T-helper 22 cell (primary cell): Measurements from ENCODE around the gene XIRP1.

Experiments
- DNase-seq: peaks from one replicate; pipeline ENCODE4 v3.0.0-alpha.2; 2020; ENCODE audit warnings: low read depth

The XIRP1 gene

DNA sequence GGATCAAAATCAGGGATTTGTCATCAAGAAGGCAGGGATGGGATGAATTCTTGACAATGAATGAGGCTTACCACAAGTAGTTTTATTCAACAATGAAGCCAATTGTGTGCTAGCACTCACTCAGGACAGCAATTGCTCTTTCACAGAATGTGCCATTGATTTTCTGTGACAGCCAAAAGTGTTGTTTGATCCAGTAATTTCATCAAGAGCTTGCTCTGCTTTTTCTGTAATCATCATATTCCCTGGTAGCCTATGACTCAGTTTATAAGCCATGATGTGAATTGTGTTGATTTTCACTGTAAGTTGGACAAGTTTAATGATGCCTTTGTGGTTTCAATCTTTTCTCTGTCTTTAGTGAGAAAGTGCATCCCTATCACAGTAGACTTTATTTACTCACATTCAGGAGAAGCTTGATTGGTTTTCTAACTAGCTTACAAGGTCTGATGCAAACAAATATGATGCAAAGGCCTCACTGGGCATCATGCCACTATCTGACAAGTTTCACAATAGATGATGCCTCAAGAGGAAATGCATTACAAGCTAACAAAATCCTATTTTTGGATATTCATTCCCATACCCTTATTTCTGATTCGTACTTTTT is 25.4 kb downstream of the XIRP1 start:
- no peak for DNase-seq

DNA sequence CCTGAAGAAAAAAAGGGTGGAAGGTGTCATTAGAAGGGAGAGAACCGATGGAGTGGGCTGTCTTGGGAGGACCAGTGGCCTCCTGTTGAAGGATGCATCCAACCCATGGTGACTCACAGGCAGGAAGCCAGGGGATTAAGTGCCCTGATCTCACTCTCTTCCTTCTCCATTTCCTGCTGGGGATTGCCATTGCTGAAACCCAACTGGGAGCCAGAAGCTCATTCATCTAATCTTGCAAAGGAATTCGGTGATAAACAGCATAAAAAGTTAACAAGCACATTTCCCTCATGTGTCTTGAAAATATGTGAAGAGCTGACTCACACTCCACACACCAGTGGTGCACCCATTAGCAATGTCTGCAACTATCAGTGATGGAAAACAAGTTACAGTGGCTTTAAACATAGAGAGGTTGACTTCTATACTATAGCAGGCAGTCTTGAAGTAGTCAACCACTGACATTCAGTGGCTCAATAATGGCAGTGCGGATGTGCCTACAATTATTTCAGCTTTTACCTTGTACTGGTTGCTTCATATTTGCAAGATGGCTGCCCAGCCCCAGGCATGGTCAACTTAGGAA is 26.2 kb downstream of the XIRP1 start:
- no peak for DNase-seq

- no peak for DNase-seq
Observed at GRCh38 chr3:39165518-39165917, 26.9 kb downstream of the XIRP1 start.

DNA sequence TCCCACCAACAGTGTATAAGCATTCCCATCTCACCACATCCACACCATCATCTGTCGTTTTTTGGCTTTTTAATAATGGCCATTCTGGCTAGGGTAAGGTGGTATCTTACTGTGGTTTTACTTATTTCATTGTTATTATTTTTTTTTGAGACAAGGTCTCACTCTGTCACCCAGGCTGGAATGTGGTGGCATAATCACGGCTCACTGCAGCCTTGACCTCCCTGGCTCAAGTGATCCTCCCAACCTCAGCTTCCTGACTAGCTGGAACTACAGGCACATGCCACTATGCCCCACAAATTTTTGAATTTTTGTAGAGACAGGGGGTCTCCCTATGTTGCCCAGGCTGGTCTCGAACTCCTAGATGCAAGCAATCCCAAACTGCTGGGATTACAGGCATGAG is 28.0 kb downstream of the XIRP1 start:
- no peak for DNase-seq

- DNase-seq: no peak
Observed at GRCh38 chr3:39158148-39158715, 34.2 kb downstream of the XIRP1 start.

DNA sequence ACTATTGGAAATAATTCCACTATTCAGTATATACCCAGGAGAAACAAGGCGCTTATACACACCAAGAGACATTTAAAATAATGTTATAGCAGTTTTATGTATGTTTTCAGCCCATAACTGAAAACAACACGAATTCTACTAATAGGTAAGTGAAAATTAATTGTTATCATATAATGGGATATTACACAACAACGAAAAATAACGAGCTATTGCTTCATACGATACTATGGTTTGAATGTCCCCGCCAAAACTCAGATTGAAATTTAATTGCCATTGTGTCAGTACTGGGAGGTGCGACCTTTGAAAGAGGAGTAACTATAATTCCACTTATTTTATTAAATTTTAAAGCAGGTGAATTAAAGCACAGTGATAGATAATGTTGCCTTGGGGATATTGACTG is 35.0 kb downstream of the XIRP1 start:
- no peak for DNase-seq

DNA sequence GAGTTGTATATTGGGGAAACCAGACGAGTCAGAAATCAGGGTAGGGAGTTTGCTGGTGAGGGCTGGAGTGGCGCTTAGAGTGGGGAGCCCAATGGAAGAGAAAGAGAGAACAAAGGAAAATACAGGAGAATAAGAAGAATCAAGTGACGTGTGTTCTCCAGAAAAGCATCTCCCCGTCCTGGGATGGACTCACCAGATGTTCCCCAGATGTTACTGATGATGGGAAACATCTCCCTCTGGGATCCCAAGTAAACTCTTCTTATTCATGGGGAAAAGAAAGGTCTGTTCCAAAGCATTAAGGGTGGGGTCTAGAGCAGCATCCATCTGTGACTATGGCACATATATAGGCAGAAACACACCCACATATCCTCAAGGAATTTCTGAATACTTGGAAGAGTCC is 36.0 kb downstream of the XIRP1 start:
- no peak for DNase-seq

GRCh38 chr3:39154280-39155021 is 37.9 kb downstream of the XIRP1 start:
- no peak for DNase-seq

- no peak for DNase-seq
Observed at GRCh38 chr3:39153977-39154279, 38.5 kb downstream of the XIRP1 start.

GRCh38 chr3:39150803-39151631 is 41.4 kb downstream of the XIRP1 start:
- peak; percentile 39 for DNase-seq

DNA sequence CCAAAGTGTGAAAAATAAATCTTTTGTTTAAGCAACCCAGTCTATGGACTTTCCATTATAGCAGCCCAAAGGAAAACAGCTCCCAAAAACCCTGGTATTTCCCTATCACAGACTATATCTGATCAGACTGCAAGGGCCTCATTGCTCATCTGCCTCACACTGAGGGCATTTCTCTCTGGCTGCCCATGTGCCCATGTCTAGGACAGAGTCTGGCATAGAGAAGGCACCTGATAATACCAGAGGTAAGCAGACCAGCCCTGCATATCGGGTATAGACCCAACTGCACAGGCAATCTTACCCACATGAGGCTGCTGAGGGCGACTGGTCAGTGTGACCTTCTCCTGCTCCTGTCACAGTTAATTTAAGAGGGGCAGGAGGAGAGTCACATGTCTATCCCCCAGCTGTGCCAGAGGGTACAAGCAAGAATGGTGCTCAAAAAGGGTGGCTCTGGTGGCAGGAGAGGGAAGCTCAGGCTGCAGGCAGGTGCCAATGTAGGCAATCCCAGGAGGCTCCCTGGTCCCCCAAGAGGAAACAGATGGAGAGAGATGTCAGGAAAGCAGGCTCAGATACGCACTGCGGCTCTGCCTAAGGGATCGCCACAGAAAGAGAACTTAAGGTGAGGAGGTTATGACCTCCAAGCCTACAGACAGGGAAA is 42.1 kb downstream of the XIRP1 start:
- DNase-seq: no peak

- no peak for DNase-seq
Observed at GRCh38 chr3:39149498-39150147, 42.8 kb downstream of the XIRP1 start.

DNA sequence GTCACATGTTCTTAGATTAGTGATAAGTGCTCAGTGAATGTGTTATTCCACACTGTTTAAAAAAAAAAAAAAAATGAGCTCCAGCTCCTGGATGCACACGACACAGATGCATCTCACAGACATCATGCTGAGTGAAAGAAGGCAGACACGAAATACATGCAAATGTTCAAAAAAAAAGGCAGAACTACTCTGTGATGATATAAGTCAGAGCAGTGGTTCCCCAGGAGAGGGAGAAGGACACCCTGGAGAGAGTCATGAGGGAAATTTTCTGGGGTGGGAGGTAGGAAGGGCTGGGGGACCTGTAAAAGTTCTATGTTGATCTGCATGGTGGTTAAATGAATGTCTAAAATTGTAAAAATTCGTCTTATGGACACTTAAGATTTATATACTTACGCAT is 43.3 kb downstream of the XIRP1 start:
- DNase-seq: no peak

DNA sequence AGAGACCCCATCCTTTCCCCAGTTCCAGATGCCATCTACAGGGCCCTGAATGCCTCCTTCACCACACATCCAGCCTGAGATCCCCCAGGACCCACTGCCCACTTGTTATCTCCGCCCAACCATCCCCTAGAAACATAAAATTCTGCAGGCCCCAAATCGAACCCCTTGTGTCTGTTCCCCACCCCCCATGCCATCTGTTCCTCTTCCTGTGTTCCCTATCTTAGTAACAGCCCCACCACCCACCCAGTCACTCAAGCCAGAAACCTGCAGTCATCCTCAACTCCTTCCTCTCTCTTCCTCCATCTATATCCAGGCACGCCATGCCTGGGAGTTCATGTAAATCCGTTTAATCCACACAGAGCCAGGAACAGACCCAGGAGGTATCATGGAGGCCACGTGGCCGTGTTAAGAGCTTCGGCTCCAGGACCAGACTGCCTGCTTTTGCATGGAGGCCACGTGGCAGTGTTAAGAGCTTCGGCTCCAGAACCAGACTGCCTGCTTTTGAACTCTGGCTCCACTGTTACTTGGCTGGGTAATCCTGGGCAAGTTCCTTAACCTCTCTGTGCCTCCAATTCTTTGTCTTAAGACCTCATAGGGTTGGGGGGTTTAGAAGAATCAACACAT is 43.8 kb downstream of the XIRP1 start:
- DNase-seq: no peak

- no peak for DNase-seq
Observed at GRCh38 chr3:39147711-39148434, 44.5 kb downstream of the XIRP1 start.

GRCh38 chr3:39146611-39147591 is 45.5 kb downstream of the XIRP1 start:
- DNase-seq: peak; percentile 55

- no peak for DNase-seq
Observed at GRCh38 chr3:39146083-39146501, 46.3 kb downstream of the XIRP1 start.

- DNase-seq: no peak
Observed at GRCh38 chr3:39144748-39145380, 47.5 kb downstream of the XIRP1 start.
